ENCODE data around the gene VTI1A.

The VTI1A gene

DNA sequence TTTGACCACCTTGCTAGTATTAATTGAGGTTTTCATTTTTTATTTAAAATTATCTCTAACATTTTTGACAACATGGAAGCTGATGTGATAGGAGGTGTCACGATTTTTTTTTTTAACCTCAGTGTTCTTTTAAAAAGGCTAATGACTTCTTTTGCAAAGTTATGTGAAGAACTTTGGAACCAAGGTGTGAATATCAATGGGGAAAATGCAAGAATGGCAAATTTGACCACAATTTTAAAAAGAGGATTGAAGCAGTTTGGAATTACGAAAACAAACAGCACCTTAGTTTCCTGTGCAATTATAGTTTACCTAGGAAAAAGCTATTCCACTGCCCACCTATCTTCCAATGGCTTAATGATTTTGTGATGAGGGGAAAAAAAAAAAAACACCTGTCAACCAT lies 232.4 kb downstream of the VTI1A start:
- DNase-seq (ENCODE audit: low read depth) = no peak

GRCh38 chr10:112680586-112680985 lies 233.6 kb downstream of the VTI1A start:
- DNase-seq (ENCODE audit: low read depth) = no peak

DNA sequence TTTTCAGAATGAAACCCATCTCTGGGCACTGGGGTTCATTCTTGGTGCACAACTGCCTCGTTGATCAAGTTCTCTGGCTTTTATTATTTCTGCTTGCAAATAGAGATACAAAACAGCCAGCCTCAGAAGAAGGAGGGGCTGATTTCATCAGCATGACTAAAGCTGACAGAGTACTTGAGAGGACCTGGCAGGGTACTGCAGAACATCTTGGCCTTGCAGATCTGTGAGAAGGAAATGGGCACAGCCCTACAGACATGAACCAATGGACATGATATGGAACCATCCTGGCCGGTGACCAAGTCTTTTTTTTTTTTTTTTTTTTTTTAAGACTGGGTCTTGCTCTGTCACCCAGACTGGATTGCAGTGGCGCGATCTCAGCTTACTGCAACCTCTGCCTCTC lies 240.6 kb downstream of the VTI1A start:
- DNase-seq (ENCODE audit: low read depth) = peak; percentile 20

DNA sequence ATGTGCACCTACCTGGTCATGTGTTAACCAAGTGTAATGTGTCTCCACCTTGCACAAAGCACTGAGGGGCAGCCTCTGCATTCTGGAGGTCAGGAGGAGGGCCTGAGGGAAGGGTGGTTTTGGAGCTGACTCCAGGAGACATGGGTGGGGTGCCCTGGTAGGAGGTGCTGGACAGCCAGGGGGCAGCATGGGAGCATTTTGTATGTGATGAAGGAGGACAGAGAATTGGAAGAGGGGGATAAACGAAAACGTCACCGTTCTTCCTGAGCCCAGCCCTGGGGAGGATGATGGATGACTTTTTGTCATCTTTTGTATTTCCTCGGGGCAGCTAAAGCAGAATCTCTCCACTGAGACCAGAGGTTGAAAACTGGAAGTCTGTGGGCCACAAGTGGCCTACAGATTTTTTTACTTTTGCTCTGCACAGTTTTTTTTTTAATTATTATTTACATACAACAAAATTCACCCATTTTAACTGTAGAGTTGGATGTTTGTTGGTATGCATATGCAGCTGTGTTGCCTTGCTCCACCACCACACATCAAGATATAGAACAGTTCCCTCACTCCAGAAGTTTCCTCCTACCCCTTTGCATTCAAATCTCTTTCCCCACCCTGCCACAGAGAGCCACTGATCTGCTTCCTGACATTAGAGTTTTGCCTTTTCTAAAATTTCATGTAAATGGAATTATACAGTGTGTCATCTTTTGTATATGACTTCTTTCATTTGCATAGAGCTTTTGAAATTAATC lies 242.5 kb downstream of the VTI1A start:
- DNase-seq (ENCODE audit: low read depth) = no peak

DNA sequence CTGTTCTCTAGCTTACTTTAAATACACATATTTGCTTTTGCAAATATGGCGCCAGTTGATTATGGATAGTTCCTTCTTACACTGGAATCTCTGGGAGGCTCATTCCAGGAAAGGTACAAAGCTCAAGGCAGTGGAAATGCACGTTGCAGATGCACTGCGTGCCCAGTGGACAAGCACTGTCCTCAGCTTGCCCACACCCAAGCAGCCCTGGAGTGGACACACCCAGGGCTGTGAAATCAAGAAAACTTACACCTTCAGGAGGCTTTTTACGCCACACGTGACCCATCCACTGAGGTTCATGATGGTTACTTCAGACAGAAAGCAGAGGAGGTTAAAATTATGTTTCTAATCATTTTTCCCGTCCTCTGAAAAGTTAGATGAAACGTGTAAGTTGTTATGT lies 248.5 kb downstream of the VTI1A start:
- no peak for DNase-seq (ENCODE audit: low read depth)

GRCh38 chr10:112696592-112696991 lies 249.6 kb downstream of the VTI1A start:
- no peak for DNase-seq (ENCODE audit: low read depth)

DNA sequence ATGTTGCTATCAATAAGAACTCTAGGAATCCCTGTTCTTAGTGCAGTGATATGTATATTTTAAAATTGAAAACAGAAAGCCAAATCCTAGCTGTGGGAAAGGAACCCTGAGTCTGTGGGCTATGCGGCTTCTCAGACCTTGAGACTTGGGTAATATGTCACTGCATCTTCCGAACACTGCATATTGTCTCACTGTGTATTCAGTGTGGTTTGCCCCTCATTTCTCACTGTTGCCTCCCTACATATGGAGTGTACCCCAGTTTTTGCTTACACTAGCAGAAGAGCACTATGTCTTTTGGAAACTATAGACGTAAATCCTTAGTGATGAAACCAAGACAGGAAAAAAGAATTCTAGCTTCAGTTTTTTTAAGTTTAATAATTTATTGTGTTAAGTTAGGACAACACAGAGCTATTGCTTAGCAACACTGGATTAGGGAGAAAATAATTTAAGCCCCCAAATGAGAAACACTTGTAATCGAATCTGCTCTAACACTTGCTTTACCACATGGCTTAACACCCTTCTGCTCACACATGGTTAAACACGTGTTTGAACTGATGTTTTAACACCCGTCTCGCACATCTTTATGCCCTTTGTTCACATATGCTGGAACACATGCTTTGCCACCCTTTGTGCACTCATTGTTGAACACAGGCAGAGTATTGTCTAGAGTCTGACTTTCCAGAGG lies 251.3 kb downstream of the VTI1A start:
- DNase-seq (ENCODE audit: low read depth) = no peak

DNA sequence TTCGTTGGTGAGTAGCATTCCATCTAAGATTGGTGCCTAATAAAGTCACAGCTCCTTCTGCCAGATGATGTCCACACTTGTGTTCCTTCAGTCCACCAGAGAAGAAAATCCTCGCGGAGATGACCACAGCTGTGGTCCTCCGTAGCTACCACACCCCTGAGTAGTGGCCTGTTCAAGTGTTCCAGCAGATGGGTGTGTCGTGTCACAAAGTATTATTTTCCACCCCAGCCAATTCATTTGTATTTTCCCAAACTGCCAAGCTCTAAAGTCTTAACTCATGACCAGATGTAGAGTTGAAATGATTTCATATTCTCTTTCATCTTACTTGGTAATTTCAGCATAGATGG lies 251.8 kb downstream of the VTI1A start:
- no peak for DNase-seq (ENCODE audit: low read depth)

DNA sequence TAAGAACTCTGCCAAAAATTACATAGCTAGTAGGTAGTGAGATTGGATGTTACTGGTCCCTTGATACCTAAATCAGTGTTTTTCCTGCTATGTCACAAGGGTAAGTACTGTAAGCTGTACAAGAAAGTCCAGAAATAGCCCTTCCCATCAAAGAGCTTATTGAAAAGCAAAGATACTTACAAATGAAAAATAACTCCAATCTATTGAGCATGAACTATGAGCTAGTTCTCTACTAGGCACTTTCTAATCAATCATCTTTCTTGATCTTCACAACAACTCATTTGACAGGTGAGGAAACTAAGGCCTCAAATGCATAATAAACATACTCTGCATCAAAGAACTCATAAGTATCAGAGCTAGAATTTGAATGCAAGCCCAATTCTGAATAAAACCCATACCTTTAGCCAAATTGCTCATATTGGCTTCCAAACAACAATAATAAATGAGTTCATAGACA lies 253.2 kb downstream of the VTI1A start:
- DNase-seq (ENCODE audit: low read depth) = no peak

GRCh38 chr10:112701211-112701877 lies 254.3 kb downstream of the VTI1A start:
- DNase-seq (ENCODE audit: low read depth) = no peak

- DNase-seq (ENCODE audit: low read depth) = no peak
Observed at GRCh38 chr10:112701878-112702255, 254.9 kb downstream of the VTI1A start.

DNA sequence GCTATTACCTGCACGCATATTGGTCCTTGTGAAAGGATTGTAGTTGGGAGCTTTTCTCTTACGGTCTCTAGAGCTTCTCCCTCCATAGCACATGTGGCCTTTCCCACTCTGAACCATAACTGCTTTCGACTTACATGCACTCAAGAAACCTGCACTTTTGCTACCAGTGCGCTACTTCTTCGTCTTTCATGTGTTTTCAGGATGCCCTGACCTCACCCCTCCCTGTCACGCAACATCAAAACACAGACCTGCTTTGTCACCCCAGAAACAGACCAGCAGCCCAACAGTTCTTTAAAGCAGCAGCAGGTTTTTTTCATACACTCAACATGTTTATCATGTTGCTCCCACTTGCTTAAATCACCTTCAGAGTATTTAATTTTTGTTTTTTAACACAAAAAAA lies 259.6 kb downstream of the VTI1A start:
- no peak for DNase-seq (ENCODE audit: low read depth)

DNA sequence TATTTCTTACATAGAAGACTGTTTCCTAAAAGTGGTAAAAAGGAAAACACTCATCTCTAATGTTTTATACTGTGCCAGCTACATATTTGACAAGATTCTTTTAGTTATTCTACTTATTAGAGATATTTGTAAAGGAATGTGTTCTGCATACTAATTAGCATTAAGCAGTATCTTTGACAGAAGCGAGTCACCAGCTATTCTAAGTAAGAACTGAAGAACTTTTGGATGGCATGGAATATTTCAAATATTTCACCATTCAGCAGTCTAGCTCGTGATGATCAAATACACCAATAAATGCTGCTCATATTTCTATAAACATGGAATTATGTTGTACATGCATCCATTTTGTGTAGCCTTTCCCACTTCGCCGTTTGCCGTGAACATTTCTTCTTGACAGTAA lies 261.4 kb downstream of the VTI1A start:
- DNase-seq (ENCODE audit: low read depth) = no peak

GRCh38 chr10:112710528-112710927 lies 263.5 kb downstream of the VTI1A start:
- no peak for DNase-seq (ENCODE audit: low read depth)

GRCh38 chr10:112711366-112711765 lies 264.4 kb downstream of the VTI1A start:
- DNase-seq (ENCODE audit: low read depth) = no peak

GRCh38 chr10:112712536-112712935 lies 265.5 kb downstream of the VTI1A start:
- no peak for DNase-seq (ENCODE audit: low read depth)

- DNase-seq (ENCODE audit: low read depth) = no peak
Observed at GRCh38 chr10:112713411-112713810, 266.4 kb downstream of the VTI1A start.

GRCh38 chr10:112715581-112715980 lies 268.6 kb downstream of the VTI1A start:
- no peak for DNase-seq (ENCODE audit: low read depth)

DNA sequence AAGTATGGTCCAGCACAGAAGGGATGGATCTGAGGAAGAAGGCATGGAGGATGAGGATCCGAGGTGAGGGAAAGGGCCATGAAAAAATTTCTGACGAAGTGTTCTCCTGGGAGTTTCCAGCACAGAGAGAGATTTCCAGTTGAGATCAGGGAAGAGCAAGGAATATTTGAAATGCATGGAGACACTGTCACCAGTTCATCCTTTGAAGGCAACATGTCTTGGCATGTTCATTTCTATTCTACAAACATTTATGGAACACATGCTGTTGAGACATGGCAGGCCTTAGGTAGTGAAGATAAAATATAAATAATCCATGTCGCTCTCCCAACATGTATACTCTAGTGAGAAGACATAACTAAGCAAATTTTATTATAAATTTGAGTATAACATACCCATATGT lies 269.1 kb downstream of the VTI1A start:
- DNase-seq (ENCODE audit: low read depth) = no peak

GRCh38 chr10:112716924-112717413 lies 270.0 kb downstream of the VTI1A start:
- DNase-seq (ENCODE audit: low read depth) = peak; percentile 8

- no peak for DNase-seq (ENCODE audit: low read depth)
Observed at GRCh38 chr10:112720178-112720577, 273.2 kb downstream of the VTI1A start.

GRCh38 chr10:112721080-112721698 lies 274.2 kb downstream of the VTI1A start:
- no peak for DNase-seq (ENCODE audit: low read depth)

- DNase-seq (ENCODE audit: low read depth) = no peak
Observed at GRCh38 chr10:112722758-112723157, 275.7 kb downstream of the VTI1A start.

Measured in HS-5 (cell line).